ENCODE results near the gene ICOSLG. TPM values are rescaled to one million over a fixed set of nuclear protein-coding genes. Genes with fewer than 3 reads are reported as not detected.
"Not testable (repeated sequence)": the region's sequence is repeated elsewhere in the genome, so short reads cannot be mapped to it uniquely, and the experiment has no call there.

Gene ICOSLG
- total and polyA plus RNA-seq, 5 experiments from 2014 or later: 0.19 to 5.8 (median 1.7) TPM

- H3K4me1 Mint-ChIP-seq: peaks cover 0 to 1% (median 0%) of the 10 kb centered on the region in 4 donors
- H3K27ac Mint-ChIP-seq: peak within 1 kb of the TSS in 1 of 10 donors; percentile 43
- DNase-seq: no peak
- H3K9me3 Mint-ChIP-seq: peaks cover 0 to 1% (median 0%) of the 10 kb centered on the region in 9 donors
- no peaks in the 10 kb centered on the region for H3K27me3 Mint-ChIP-seq
- ATAC-seq: no peak
- no peaks in the 10 kb centered on the region for H3K36me3 Mint-ChIP-seq
- H3K4me3 Mint-ChIP-seq: no peak within 1 kb of the TSS
- POLR2A ChIA-PET: no interaction called here
Measured at GRCh38 chr21:44261675-44262295, 21.0 kb upstream of the ICOSLG start, which contains the start of gene DNMT3L. Gene DNMT3L, minus strand, starts transcription at chr21:44261897. Its CDS starts 638 bp downstream, at chr21:44261259.

GRCh38 chr21:44260791-44261631 is 20.3 kb upstream of the ICOSLG start:
- POLR2A ChIA-PET: no interaction called here
- H3K4me3 Mint-ChIP-seq: no peak overlapping the region
- H3K27ac Mint-ChIP-seq: peak overlapping the region in 1 of 10 donors; percentile 43
- ATAC-seq: no peak
- no peaks in the 10 kb centered on the region for H3K36me3 Mint-ChIP-seq
- DNase-seq: no peak
- peaks cover 0 to 1% (median 0%) of the 10 kb centered on the region in 4 donors for H3K4me1 Mint-ChIP-seq
- no peaks in the 10 kb centered on the region for H3K27me3 Mint-ChIP-seq
- H3K9me3 Mint-ChIP-seq: peaks cover 0 to 1% (median 0%) of the 10 kb centered on the region in 9 donors

GRCh38 chr21:44260066-44260465 is 19.3 kb upstream of the ICOSLG start:
- H3K27me3 Mint-ChIP-seq: peaks cover 0 to 2% (median 0%) of the 10 kb centered on the region in 5 donors
- H3K36me3 Mint-ChIP-seq: no peaks in the 10 kb centered on the region
- no peak for DNase-seq
- H3K4me1 Mint-ChIP-seq: peaks cover 0 to 1% (median 0%) of the 10 kb centered on the region in 4 donors
- H3K4me3 Mint-ChIP-seq: no peak overlapping the region
- POLR2A ChIA-PET: no interaction called here
- no peak for ATAC-seq
- peaks cover 0 to 1% (median 0%) of the 10 kb centered on the region in 9 donors for H3K9me3 Mint-ChIP-seq
- no peak overlapping the region for H3K27ac Mint-ChIP-seq

GRCh38 chr21:44259082-44259705 is 18.5 kb upstream of the ICOSLG start:
- H3K4me1 Mint-ChIP-seq: peaks cover 0 to 1% (median 0%) of the 10 kb centered on the region in 4 donors
- DNase-seq (no peak), ATAC-seq (no peak)
- peaks cover 0 to 3% (median 0%) of the 10 kb centered on the region in 5 donors for H3K27me3 Mint-ChIP-seq
- H3K36me3 Mint-ChIP-seq: no peaks in the 10 kb centered on the region
- H3K4me3 Mint-ChIP-seq: no peak overlapping the region
- POLR2A ChIA-PET: no interaction called here
- peaks cover 0 to 1% (median 0%) of the 10 kb centered on the region in 9 donors for H3K9me3 Mint-ChIP-seq
- H3K27ac Mint-ChIP-seq: peak overlapping the region in 3 of 10 donors; percentile 47 to 71 (median 56)

- no peaks in the 10 kb centered on the region for H3K36me3 Mint-ChIP-seq
- DNase-seq: no peak
- POLR2A ChIA-PET: no interaction called here
- peaks cover 0 to 3% (median 0%) of the 10 kb centered on the region in 5 donors for H3K27me3 Mint-ChIP-seq
- H3K4me1 Mint-ChIP-seq: peaks cover 0 to 1% (median 0%) of the 10 kb centered on the region in 4 donors
- H3K4me3 Mint-ChIP-seq: no peak overlapping the region
- no peak overlapping the region for H3K27ac Mint-ChIP-seq
- ATAC-seq: no peak
- peaks cover 0 to 1% (median 0%) of the 10 kb centered on the region in 9 donors for H3K9me3 Mint-ChIP-seq
Measured at GRCh38 chr21:44258056-44258725, 17.4 kb upstream of the ICOSLG start.

GRCh38 chr21:44255511-44255981 is 14.8 kb upstream of the ICOSLG start:
- Mint-ChIP-seq H3K4me3 (no peak overlapping the region), H3K27ac (no peak overlapping the region), H3K36me3 (no peaks in the 10 kb centered on the region), H3K27me3 (peaks cover 0 to 3% (median 0%) of the 10 kb centered on the region in 5 donors), H3K9me3 (peaks cover 0 to 1% (median 0%) of the 10 kb centered on the region in 9 donors), H3K4me1 (peaks cover 0 to 1% (median 0%) of the 10 kb centered on the region in 4 donors)
- POLR2A ChIA-PET: no interaction called here
- ATAC-seq: no peak
- no peak for DNase-seq

GRCh38 chr21:44253832-44254710 is 13.3 kb upstream of the ICOSLG start:
- H3K36me3 Mint-ChIP-seq: no peaks in the 10 kb centered on the region
- peak overlapping the region in 1 of 10 donors; percentile 69 for H3K27ac Mint-ChIP-seq
- peaks cover 0 to 1% (median 0%) of the 10 kb centered on the region in 9 donors for H3K9me3 Mint-ChIP-seq
- peaks cover 0 to 3% (median 0%) of the 10 kb centered on the region in 5 donors for H3K27me3 Mint-ChIP-seq
- POLR2A ChIA-PET: no interaction called here
- no peaks in the 10 kb centered on the region for H3K4me1 Mint-ChIP-seq
- no peak for ATAC-seq
- H3K4me3 Mint-ChIP-seq: no peak overlapping the region
- no peak for DNase-seq

GRCh38 chr21:44249204-44250037 is 8.7 kb upstream of the ICOSLG start:
- H3K4me3 Mint-ChIP-seq, H3K36me3 Mint-ChIP-seq, H3K27me3 Mint-ChIP-seq, DNase-seq, POLR2A ChIA-PET, H3K4me1 Mint-ChIP-seq, H3K9me3 Mint-ChIP-seq, H3K27ac Mint-ChIP-seq, ATAC-seq: not testable (repeated sequence)

- H3K9me3 Mint-ChIP-seq, H3K36me3 Mint-ChIP-seq, H3K4me3 Mint-ChIP-seq, H3K27ac Mint-ChIP-seq, H3K27me3 Mint-ChIP-seq, DNase-seq, ATAC-seq, H3K4me1 Mint-ChIP-seq, POLR2A ChIA-PET: not testable (repeated sequence)
Measured at GRCh38 chr21:44247904-44248303, 7.2 kb upstream of the ICOSLG start.

- ATAC-seq: peak; percentile 73 to 81
- H3K36me3 Mint-ChIP-seq, H3K4me1 Mint-ChIP-seq, H3K4me3 Mint-ChIP-seq, H3K27me3 Mint-ChIP-seq, H3K27ac Mint-ChIP-seq, POLR2A ChIA-PET, DNase-seq, H3K9me3 Mint-ChIP-seq: not testable (repeated sequence)
Measured at GRCh38 chr21:44243980-44244379, 3.2 kb upstream of the ICOSLG start.

- H3K27ac Mint-ChIP-seq, H3K27me3 Mint-ChIP-seq, H3K9me3 Mint-ChIP-seq, POLR2A ChIA-PET, H3K36me3 Mint-ChIP-seq, DNase-seq, H3K4me3 Mint-ChIP-seq, H3K4me1 Mint-ChIP-seq: not testable (repeated sequence)
- ATAC-seq: peak; percentile 42 to 46
Measured at GRCh38 chr21:44241281-44241680, 538 bp upstream of the ICOSLG start.

Measured in naive thymus-derived CD8-positive, alpha-beta T cell (primary cell).